K562 (cell line): ENCODE measurements around the gene CALML6. TPM values are rescaled to one million over a fixed set of nuclear protein-coding genes. Genes with fewer than 3 reads are reported as not detected.

Experiments used
- C11orf30 ChIP-seq: fragments of 450-650 bp; IDR thresholded peaks from 2 replicates; pipeline ENCODE4 v1.6.1; 2016; ENCODE audit warnings: low read depth, mild to moderate bottlenecking
- CHD2 ChIP-seq: IDR thresholded peaks from 2 replicates; pipeline ENCODE4 v1.6.1; 2011; ENCODE audit warnings: low read depth, low read length
- GATA2 ChIP-seq: sonication (generic); formaldehyde crosslinking; IDR thresholded peaks from 2 replicates; pipeline ENCODE4 v1.4.0; 2020; ENCODE audit warnings: mild to moderate bottlenecking, missing genetic modification reagents
- GTF2E2 ChIP-seq: fragments of 200-800 bp; sonication (Bioruptor generic); IDR thresholded peaks from 2 replicates; pipeline ENCODE4 v1.6.1; 2016; ENCODE audit warnings: missing genetic modification characterization, missing compliant biosample characterization
- JUN ChIP-seq, 2 experiments: sonication (generic) in 1 of 2; formaldehyde crosslinking in 1 of 2; IDR thresholded peaks; 2 replicates each; pipeline versions ENCODE4 v1.6.1 to v1.8.0; 2012 to 2022; ENCODE audit warnings: borderline replicate concordance in 2 of 2, mild to moderate bottlenecking in 2 of 2, improper control_type of control experiment in 1 of 2, low read depth in 1 of 2, low read length in 1 of 2, missing genetic modification reagents in 1 of 2
- KAT7 ChIP-seq: sonication (generic); formaldehyde crosslinking; IDR thresholded peaks from 2 replicates; pipeline ENCODE4 v1.8.0; 2022; ENCODE audit warnings: missing genetic modification reagents, mild to moderate bottlenecking, borderline replicate concordance
- NFE2L1 ChIP-seq: fragments of 450-650 bp; IDR thresholded peaks from 2 replicates; pipeline ENCODE4 v1.6.1; 2016; ENCODE audit warnings: missing genetic modification characterization, low read depth, mild to moderate bottlenecking, missing compliant biosample characterization, moderate library complexity, borderline replicate concordance
- RFX5 ChIP-seq: IDR thresholded peaks from 2 replicates; pipeline ENCODE4 v1.6.1; 2011; ENCODE audit warnings: low read depth, mild to moderate bottlenecking, improper control_type of control experiment, low read length
- SIRT6 ChIP-seq: IDR thresholded peaks from one replicate; pipeline ENCODE4 v1.6.1; 2012; ENCODE audit warnings: low read depth, mild to moderate bottlenecking, control low read depth, inconsistent platforms, low read length, moderate library complexity
- SP2 ChIP-seq: IDR thresholded peaks from 2 replicates; pipeline ENCODE4 v1.6.1; 2011; ENCODE audit warnings: mild to moderate bottlenecking, low read depth, low read length, moderate library complexity; ENCODE audit not compliant: poor library complexity, severe bottlenecking; ENCODE audit errors: extremely low read depth
- TAF9B ChIP-seq: fragments of 450-650 bp; IDR thresholded peaks from 2 replicates; pipeline ENCODE4 v1.6.1; 2018; ENCODE audit warnings: mild to moderate bottlenecking; ENCODE audit not compliant: partially characterized antibody
- TBL1XR1 ChIP-seq, 2 experiments: IDR thresholded peaks; 2 replicates each; pipeline ENCODE4 v1.6.1; 2012; ENCODE audit warnings: improper control_type of control experiment in 2 of 2, low read length in 2 of 2, mild to moderate bottlenecking in 1 of 2
- TBP ChIP-seq: optimal IDR thresholded peaks from 2 replicates; pipeline ENCODE3; 2011; ENCODE audit warnings: low read depth, low read length, improper control_type of control experiment
- TEAD1 ChIP-seq, 2 experiments: fragments of 450-650 bp in 1 of 2; sonication (generic) in 1 of 2; formaldehyde crosslinking; IDR thresholded peaks; 2 replicates each; pipeline versions ENCODE4 v1.4.0 to v1.8.0; 2020 to 2022; ENCODE audit warnings: mild to moderate bottlenecking in 2 of 2, missing genetic modification reagents in 1 of 2
- ZFP1 ChIP-seq: fragments of 450-650 bp; formaldehyde crosslinking; IDR thresholded peaks from 2 replicates; pipeline ENCODE4 v1.4.0; 2020; ENCODE audit warnings: mild to moderate bottlenecking, mixed read lengths
- ZNF184 ChIP-seq: sonication (generic); formaldehyde crosslinking; IDR thresholded peaks from 2 replicates; pipeline ENCODE4 v1.5.0; 2020; ENCODE audit warnings: missing genetic modification reagents
- ZNF224 ChIP-seq: sonication (generic); formaldehyde crosslinking; IDR thresholded peaks from 2 replicates; pipeline ENCODE4 v1.8.0; 2022; ENCODE audit warnings: mild to moderate bottlenecking, missing genetic modification reagents
- ZNF584 ChIP-seq: fragments of 200-800 bp; sonication (Bioruptor generic); IDR thresholded peaks from 2 replicates; pipeline ENCODE4 v1.6.1; 2016; ENCODE audit warnings: low read depth, mild to moderate bottlenecking, missing genetic modification characterization, missing compliant biosample characterization
- polyA plus RNA-seq, 8 experiments: library from polyadenylated mRNA; depleted of rRNA in 4 of 8; stranded (reverse) in 5 of 8; unstranded in 3 of 8; fragments of >200 nt; fragmentation: Nextera tagmentation in 2 of 8; fragmentation: Illumina TruSeq in 1 of 8; extraction: Ambion mirVana in 2 of 8; extraction: Trizol in 1 of 8; gene quantifications; 2 replicates each; pipeline versions ENCODE4 v1.2.1 to v1.2.3, GENCODE V29; 2011 to 2014; ENCODE audit warnings: inconsistent platforms in 1 of 8, missing spikeins in 1 of 8
- total RNA-seq, 7 experiments: library from RNA; depleted of rRNA in 6 of 7; stranded (reverse); fragments of >200 nt in 6 of 7; fragmentation: Illumina TruSeq in 2 of 7; extraction: Trizol in 2 of 7; gene quantifications; 2 replicates each; pipeline versions ENCODE4 v1.2.1 to v1.2.3, GENCODE V29; 2011 to 2021; ENCODE audit warnings: low replicate concordance in 1 of 7
- TF ChIP-seq, protein P1 (sequence below), 3 experiments: IDR thresholded peaks in 2 of 3; conservative IDR thresholded peaks in 1 of 3; 2 replicates each; pipeline ENCODE4 v1.5.1; 2011 to 2012; ENCODE audit warnings: low read length in 3 of 3, mild to moderate bottlenecking in 3 of 3, control low read depth in 2 of 3, improper control_type of control experiment in 1 of 3, inconsistent platforms in 1 of 3, low read depth in 1 of 3, mixed read lengths in 1 of 3, moderate library complexity in 1 of 3; ENCODE audit not compliant: insufficient read depth in 2 of 3

The CALML6 gene
- total and polyA plus RNA-seq, 9 of the 15 experiments (the other 6 are each of a cell fraction or from before 2014, with no cell fraction given) = 0.14 TPM; not detected in 8

DNA sequence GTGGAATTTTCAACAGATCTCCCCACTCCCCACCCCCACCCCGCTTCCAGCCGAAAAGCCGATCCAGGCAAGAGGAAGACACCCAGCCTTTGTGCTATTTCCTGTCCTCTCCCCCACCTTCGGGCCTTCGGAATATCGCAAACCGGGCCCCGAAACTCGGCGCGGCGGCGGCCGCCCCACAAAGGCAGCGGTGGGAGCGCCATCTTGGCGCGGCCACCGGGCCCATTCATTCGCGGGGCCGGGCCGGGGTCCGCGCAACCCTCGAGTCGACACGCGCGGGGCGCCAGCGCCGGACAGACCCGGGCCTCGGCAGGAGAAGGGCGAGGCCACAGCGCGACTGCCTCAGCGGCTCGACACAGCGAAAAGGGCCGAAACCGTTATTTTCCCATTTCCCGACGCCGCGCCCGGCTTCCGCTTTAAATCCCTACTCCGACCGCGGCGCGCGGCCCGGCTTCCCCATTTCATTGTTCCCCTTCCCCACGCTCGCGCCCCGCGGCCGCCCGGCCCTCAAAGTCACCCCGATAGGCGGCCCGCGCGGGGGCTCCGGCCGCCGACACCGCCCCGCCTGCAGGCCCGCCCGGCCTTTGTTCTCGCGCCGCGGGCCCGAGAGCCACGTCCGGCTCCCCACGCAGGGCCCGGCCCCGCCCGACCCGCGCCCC lies 25.1 kb upstream of the CALML6 start (continued):
- TF ChIP-seq ZFP1 (CRISPR knock-in tag) (no peak), RFX5 (no peak), CHD2 (no peak), C11orf30 (no peak), ZNF184 (CRISPR knock-in tag) (no peak), ZNF584 (no peak), GATA2 (no peak), SP2 (no peak), GTF2E2 (peak; percentile 43; the same call in 1 of the 2 replicates), TAF9B (no peak), KAT7 (CRISPR knock-in tag) (peak; percentile 41; the same call in 1 of the 2 replicates), SIRT6 (no peak), NFE2L1 (tag) (no peak), ZNF224 (CRISPR knock-in tag) (no peak), TBL1XR1 (IDR thresholded peaks at IDR 0.05; ENCODE audit: low read length in 2 of 2) (no peak), JUN (IDR thresholded peaks at IDR 0.05; ENCODE audit: borderline replicate concordance, low read depth, low read length) (no peak), JUN (CRISPR knock-in tag; IDR thresholded peaks at IDR 0.05; ENCODE audit: borderline replicate concordance) (no peak), TEAD1 (CRISPR knock-in tag; IDR thresholded peaks at IDR 0.05) (peak in 1 of 2 experiments; percentile 65; a peak in 1 of 4 replicates), TBP (peak; percentile 53)
- TF ChIP-seq, protein P1, sequence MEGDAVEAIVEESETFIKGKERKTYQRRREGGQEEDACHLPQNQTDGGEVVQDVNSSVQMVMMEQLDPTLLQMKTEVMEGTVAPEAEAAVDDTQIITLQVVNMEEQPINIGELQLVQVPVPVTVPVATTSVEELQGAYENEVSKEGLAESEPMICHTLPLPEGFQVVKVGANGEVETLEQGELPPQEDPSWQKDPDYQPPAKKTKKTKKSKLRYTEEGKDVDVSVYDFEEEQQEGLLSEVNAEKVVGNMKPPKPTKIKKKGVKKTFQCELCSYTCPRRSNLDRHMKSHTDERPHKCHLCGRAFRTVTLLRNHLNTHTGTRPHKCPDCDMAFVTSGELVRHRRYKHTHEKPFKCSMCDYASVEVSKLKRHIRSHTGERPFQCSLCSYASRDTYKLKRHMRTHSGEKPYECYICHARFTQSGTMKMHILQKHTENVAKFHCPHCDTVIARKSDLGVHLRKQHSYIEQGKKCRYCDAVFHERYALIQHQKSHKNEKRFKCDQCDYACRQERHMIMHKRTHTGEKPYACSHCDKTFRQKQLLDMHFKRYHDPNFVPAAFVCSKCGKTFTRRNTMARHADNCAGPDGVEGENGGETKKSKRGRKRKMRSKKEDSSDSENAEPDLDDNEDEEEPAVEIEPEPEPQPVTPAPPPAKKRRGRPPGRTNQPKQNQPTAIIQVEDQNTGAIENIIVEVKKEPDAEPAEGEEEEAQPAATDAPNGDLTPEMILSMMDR (IDR thresholded peaks at IDR 0.05 in 2 of 3, conservative IDR thresholded peaks at IDR 0.05 in 1 of 3; ENCODE audit: insufficient read depth in 2 of 3, low read depth in 1 of 3, low read length in 3 of 3) = peak in 1 of 3 experiments; percentile 1; a peak in 1 of 6 replicates
